Mononuclear cell (primary cell): ENCODE data around the gene AUTS2. TPM values are rescaled to one million over a fixed set of nuclear protein-coding genes. Genes with fewer than 3 reads are reported as not detected.
"Not testable (repeated sequence)": the region's sequence is repeated elsewhere in the genome, so short reads cannot be mapped to it uniquely, and the experiment has no call there.

Source experiments
- H3K27me3 ChIP-seq: 2 replicates; pipeline ENCODE4 v1.6.0; 2011; ENCODE audit warnings: low read length, control low read depth; ENCODE audit not compliant: insufficient read depth
- H3K4me1 ChIP-seq: 2 replicates; pipeline ENCODE4 v1.5.1; 2011; ENCODE audit warnings: mild to moderate bottlenecking, low read length, control low read depth; ENCODE audit not compliant: insufficient read depth
- H3K4me3 ChIP-seq: 2 replicates; pipeline ENCODE4 v1.5.1; 2011; ENCODE audit warnings: mild to moderate bottlenecking, low read length, moderate library complexity
- H3K9me3 ChIP-seq: 2 replicates; pipeline ENCODE4 v1.5.1; 2011; ENCODE audit warnings: low read depth, mild to moderate bottlenecking, control low read depth, low read length
- total RNA-seq: library from RNA; depleted of rRNA; stranded (reverse); fragments of >200 nt; gene quantifications from one replicate; pipeline ENCODE4 v1.2.3, GENCODE V29; 2012

Gene AUTS2
- total RNA-seq, 1 donor = 16.5 TPM

GRCh38 chr7:69764681-69765080 lies 166.4 kb downstream of the AUTS2 start:
- Histone ChIP-seq H3K4me1 (peaks cover 6% of the 10 kb centered on the region), H3K27me3 (no peaks in the 10 kb centered on the region), H3K4me3 (no peak overlapping the region), H3K9me3 (no peaks in the 10 kb centered on the region)

- Histone ChIP-seq H3K9me3 (no peaks in the 10 kb centered on the region), H3K27me3 (no peaks in the 10 kb centered on the region), H3K4me1 (peaks cover 6% of the 10 kb centered on the region), H3K4me3 (no peak overlapping the region)
These were observed 167.6 kb downstream of the AUTS2 start for GRCh38 chr7:69765879-69766278.

DNA sequence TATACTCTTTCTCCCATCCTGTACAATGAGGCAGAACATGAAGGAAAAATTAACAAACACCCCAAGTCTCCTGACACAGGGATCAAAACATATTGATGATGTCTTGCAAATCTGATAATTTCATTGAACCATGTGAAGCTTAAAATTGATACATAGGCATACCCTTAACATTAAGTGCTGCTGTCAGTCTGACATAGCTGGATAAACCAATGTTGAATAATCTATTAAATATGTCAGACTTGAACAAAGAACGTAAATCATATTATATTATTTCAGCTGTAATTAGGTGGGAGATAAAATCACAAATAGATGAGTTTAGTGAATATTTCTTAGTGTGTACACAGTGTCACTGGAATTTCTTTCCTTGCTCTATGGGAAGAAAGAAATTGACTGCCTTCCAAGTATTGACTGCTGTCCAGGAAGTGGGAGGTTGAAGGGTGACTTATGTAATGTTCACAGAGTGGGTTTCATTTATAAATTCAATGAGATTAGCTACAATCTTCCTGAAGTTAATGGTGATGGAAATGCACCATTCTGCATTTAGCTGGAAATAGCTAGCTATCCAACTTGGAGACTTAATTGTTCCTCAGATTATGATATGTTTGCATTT lies 170.8 kb downstream of the AUTS2 start:
- H3K4me3 ChIP-seq = no peak overlapping the region
- H3K4me1 ChIP-seq = peaks cover 6% of the 10 kb centered on the region
- H3K27me3 ChIP-seq = no peaks in the 10 kb centered on the region
- H3K9me3 ChIP-seq = no peaks in the 10 kb centered on the region

DNA sequence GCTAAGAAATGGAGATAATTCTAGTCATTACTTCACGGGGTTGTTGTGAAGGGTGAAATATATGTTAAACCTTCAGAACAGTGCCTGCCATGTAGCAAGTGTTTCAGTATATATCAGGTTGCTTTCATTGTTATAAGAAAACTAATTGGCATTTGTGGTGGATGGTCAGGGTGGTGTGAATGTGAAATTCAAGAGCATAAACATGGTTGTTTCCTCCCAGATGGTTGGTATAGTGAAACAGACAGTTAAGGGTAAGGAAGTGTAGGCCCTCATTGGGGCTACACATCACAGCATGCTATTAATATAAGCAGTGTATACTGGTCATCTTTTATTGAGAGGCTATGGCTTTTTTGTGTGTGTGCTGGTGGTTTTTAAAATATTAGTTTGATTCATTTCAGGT lies 171.6 kb downstream of the AUTS2 start:
- Histone ChIP-seq H3K4me1 (peaks cover 6% of the 10 kb centered on the region), H3K4me3 (no peak overlapping the region), H3K9me3 (no peaks in the 10 kb centered on the region), H3K27me3 (no peaks in the 10 kb centered on the region)

DNA sequence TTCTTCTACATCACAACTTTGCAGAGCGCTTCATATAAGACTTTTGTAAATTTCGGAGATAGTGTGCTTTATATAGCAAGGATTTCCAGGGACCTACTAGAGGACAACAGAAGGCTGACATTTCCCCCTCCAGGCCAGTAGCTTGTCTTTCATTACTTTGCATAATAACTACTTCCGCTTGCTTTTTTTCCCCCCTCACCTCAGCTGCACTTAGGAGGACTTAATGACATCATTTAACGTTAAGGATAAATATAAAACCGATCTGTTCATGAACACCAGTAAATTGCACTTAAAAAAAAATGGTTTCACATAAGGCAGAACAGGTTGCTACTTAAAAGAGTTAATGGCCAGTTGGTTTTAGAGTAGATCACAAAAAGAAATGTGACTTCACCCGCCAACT lies 172.3 kb downstream of the AUTS2 start:
- Histone ChIP-seq H3K9me3 (no peaks in the 10 kb centered on the region), H3K4me1 (peaks cover 2% of the 10 kb centered on the region), H3K4me3 (no peak overlapping the region), H3K27me3 (no peaks in the 10 kb centered on the region)

DNA sequence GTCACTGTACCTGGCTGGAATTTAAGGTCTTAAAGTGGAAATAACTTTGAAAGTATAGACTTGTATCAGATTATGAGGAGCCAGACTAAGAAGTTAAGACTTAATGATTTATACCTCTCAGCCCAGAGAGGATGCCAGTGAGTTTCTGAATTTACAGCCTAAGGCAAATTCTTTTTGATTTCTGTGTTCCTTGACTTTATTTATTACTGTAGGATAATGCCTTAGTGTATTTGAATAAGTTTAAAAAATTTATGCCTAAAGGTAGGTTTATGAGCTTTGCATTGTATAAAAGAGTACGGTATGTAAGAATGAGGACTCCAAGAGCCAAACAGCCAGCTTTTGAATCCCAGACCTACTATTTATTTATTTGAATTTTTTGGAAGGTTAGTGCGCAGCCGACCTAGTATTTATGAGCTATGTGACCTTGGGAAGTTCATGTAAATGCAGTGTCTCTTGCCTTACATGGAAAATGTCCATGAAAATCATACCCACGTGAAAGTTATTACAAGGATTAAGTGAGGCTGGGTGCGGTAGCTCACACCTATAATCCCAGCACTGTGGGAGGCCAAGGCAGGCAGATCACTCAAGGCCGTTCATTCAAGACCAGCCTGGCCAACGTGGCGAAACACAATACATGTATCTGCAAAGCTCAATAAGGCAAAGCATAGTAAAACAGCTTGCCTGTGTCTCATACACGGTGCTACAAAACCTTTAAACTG lies 174.6 kb downstream of the AUTS2 start:
- Histone ChIP-seq H3K9me3 (no peaks in the 10 kb centered on the region), H3K4me1 (no peaks in the 10 kb centered on the region), H3K27me3 (no peaks in the 10 kb centered on the region), H3K4me3 (no peak overlapping the region)

DNA sequence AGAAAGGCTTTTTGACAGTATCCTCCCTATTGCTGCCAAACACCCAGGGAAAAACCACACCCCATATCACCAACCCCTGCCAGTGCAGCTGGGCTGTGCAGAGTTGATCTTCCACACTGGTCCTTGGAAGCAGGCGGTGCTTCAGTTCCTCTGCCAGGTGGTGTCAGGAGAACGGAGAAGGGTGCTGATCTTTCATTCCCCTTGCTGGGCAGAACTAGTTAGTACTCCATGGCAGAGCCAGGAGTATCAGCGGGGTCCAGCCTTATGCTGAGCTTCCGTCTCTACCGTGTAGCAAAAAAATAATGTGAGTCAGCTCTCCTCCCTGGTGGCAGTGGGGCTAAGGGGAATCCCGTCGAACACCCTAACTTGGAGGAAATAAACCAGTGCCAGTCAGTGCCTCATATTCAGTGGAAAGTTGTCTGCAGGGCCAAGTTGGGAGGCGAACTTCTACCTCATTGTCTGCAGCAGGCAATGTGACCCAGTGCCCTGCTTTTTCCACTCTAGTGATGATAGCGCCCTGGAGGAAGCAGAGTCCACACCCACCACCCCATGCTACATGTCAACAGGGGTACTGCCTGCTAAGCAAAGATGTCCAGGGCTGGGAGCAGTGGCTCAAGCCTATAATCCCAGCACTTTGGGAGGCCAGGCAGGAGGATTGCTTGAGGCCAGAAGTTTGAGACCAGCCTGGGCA lies 175.4 kb downstream of the AUTS2 start:
- Histone ChIP-seq H3K4me3 (no peak overlapping the region), H3K9me3 (no peaks in the 10 kb centered on the region), H3K4me1 (no peaks in the 10 kb centered on the region), H3K27me3 (no peaks in the 10 kb centered on the region)

DNA sequence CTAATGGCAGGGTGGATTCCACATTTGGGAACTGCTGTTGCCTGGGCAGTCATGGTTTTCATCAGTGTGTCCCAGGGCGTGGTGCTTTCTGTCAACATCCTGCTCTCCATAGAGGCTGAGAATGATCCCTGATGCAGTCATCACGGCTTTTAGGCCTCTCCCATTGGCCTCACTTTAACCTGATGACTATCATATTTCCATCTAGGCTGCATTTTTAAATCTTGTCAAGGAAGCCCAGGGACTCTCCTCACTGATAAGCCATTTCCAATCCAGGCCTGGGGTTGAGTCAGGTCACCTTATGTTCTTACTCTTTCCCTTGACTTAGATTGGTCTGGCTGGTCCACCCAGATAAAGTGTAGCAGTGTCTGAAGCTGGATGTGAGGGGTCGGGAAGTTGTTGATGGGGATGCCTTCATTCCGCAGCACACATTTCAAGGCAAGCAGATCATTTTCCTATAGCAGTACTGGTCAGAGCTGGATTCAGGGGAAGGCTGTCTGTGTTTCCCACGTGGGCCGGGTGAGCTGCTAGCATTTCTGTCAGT lies 177.0 kb downstream of the AUTS2 start:
- no peak overlapping the region for H3K4me3 ChIP-seq
- no peaks in the 10 kb centered on the region for H3K27me3 ChIP-seq
- H3K9me3 ChIP-seq = no peaks in the 10 kb centered on the region
- H3K4me1 ChIP-seq = no peaks in the 10 kb centered on the region

DNA sequence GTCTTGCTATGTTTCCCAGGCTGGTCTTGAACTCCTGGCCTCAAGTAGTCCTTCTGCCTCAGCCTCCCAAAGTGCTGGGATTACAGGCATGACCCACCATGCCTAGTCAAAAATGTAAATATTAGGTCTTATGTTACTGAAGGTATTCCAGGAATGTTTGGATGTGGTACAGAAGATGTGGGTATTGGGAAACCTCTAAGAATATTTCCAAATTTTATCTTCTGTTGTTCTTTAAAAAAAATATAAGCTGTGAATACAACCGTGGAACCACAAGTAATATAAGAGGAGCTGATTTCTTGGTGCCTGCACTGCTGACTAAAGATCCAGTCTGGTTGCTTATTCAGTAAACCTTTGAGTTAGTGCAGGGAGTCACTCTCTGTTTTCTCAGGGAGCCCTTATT lies 178.3 kb downstream of the AUTS2 start:
- Histone ChIP-seq H3K9me3 (no peaks in the 10 kb centered on the region), H3K4me1 (no peaks in the 10 kb centered on the region), H3K4me3 (no peak overlapping the region), H3K27me3 (no peaks in the 10 kb centered on the region)

GRCh38 chr7:69778138-69778537 lies 179.9 kb downstream of the AUTS2 start:
- Histone ChIP-seq H3K27me3 (no peaks in the 10 kb centered on the region), H3K4me1 (no peaks in the 10 kb centered on the region), H3K9me3 (no peaks in the 10 kb centered on the region), H3K4me3 (no peak overlapping the region)

DNA sequence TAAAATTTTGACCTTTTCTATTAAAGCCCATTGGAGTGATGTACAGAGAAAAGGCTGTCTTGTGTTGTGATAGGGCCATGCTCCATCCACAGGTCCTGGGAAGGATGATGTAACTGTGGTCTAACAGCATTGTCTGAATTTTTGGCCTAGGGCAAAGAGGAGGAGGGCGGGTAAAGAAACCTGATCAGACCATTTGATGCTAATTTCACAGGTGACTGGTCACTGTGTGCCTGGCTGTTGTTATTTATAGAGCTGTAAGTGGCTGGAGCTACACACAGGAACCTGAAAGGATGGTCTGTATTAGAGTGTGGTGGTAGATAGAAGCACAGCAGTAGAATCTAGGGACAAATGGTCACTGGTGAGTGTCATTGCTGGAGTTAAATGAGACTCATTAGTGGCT lies 182.1 kb downstream of the AUTS2 start:
- Histone ChIP-seq H3K4me1 (no peaks in the 10 kb centered on the region), H3K27me3 (no peaks in the 10 kb centered on the region), H3K9me3 (no peaks in the 10 kb centered on the region), H3K4me3 (no peak overlapping the region)

GRCh38 chr7:69781412-69781846 lies 183.2 kb downstream of the AUTS2 start:
- Histone ChIP-seq H3K4me3 (no peak overlapping the region), H3K4me1 (no peaks in the 10 kb centered on the region), H3K27me3 (no peaks in the 10 kb centered on the region), H3K9me3 (no peaks in the 10 kb centered on the region)

GRCh38 chr7:69782917-69783684 lies 184.8 kb downstream of the AUTS2 start:
- Histone ChIP-seq H3K9me3 (no peaks in the 10 kb centered on the region), H3K4me3 (no peak overlapping the region), H3K4me1 (no peaks in the 10 kb centered on the region), H3K27me3 (no peaks in the 10 kb centered on the region)

GRCh38 chr7:69786130-69786529 lies 187.9 kb downstream of the AUTS2 start:
- not testable (repeated sequence) for H3K9me3 ChIP-seq, H3K27me3 ChIP-seq

More at GRCh38 chr7:69786130-69786529, 187.9 kb downstream of the AUTS2 start:
- not testable (repeated sequence) for H3K4me1 ChIP-seq, H3K4me3 ChIP-seq
